Stimulated activated CD8-positive, alpha-beta memory T cell treated with anti-CD3 and anti-CD28 coated beads, Interleukin-12 subunit alpha, Interleukin-12 subunit beta, amount 100 ng/mL, for 4 hours (primary cell): Measurements from ENCODE around the gene HID1.

Experiments
- DNase-seq: peaks from one replicate; pipeline ENCODE4 v3.0.0-alpha.2; 2020; ENCODE audit warnings: low read depth

Gene HID1

GRCh38 chr17:74947041-74947754, 25.4 kb downstream of the HID1 start:
- DNase-seq: no peak

DNA sequence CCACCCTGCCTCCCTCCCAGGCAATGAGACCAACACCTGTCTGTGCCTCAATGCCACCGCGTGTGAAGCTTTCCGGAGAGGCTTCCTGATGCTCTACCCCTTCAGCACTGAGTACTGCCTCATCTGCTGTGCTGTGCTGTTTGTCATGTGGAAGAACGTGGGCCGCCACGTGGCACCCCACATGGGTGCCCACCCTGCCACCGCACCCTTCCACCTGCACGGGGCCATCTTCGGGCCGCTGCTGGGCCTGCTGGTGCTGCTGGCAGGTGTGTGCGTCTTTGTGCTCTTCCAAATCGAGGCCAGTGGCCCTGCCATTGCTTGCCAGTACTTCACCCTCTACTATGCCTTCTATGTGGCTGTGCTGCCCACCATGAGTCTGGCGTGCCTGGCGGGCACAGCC, 25.9 kb downstream of the HID1 start:
- no peak for DNase-seq

- DNase-seq: no peak
Observed at GRCh38 chr17:74945543-74945942, 27.0 kb downstream of the HID1 start.

DNA sequence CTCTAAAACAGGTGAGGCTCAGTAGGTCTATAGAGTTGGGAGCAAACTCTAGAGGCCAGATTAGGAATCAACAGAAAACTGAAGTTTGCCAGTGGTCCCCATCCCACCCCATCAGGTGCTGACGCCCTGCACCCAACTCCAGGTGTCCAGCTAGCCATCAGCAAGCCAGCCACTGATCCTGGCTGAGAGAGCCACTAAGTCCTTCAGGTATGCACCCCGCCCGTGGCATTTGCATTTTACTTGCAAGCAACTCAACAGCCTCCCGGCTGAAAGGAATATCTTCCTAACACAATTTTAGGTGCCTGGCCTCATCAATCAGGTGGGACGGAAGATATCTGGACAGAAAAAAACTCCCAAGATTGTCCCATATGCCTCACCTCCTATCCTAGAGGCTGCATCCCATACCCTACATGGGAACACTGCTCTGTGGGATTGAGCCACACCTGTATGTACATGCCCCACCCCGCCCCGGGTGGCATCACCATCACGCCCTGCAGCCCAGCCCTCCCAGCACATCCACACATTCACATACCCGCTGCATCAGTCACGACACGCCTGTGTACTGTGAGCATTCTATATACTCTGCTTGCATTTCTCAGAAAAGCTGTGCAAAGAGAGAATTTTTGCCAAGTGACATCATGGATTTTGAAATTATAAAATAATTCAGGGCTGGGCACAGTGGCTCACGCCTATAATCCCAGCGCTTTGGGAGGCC, 28.6 kb downstream of the HID1 start:
- DNase-seq: no peak

GRCh38 chr17:74941128-74941725, 31.3 kb downstream of the HID1 start:
- no peak for DNase-seq

GRCh38 chr17:74939534-74939933, 33.0 kb downstream of the HID1 start:
- DNase-seq: no peak

DNA sequence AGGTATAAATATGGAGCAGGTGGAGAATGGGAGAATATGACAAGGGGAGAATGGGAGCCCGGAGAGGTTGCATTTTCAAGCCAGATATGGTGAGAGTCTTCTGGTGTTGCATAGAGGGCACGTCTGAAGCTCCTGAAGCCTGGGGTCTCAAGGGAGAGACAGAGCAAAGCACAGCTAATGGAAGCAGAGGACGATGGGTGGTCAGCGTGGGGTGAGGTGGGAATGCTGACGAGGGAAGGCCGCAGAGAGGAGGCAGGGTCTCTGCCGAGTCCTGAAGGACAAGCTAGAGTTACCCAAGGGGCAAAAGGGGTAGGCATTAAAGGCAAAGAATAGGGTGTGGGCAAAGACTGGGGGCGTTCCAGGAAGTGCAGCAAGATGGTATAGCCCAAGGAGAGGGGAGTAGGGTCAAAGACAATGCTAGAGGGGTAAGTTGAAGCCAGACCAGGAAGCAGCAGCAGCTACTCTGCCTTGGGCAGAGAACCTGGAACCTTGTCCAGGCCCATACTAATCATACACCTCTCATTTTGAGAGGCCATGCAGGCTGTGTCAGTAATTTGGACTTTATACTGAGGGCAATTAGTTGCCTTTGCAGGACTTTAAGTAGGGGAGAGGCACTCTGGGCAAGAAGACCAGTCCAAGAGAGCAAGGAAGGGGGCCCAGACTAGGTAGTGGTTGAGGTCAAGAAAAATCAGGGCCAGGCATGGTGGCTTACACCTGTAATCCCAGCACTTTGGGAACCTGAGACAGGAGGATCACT, 34.2 kb downstream of the HID1 start:
- no peak for DNase-seq

DNA sequence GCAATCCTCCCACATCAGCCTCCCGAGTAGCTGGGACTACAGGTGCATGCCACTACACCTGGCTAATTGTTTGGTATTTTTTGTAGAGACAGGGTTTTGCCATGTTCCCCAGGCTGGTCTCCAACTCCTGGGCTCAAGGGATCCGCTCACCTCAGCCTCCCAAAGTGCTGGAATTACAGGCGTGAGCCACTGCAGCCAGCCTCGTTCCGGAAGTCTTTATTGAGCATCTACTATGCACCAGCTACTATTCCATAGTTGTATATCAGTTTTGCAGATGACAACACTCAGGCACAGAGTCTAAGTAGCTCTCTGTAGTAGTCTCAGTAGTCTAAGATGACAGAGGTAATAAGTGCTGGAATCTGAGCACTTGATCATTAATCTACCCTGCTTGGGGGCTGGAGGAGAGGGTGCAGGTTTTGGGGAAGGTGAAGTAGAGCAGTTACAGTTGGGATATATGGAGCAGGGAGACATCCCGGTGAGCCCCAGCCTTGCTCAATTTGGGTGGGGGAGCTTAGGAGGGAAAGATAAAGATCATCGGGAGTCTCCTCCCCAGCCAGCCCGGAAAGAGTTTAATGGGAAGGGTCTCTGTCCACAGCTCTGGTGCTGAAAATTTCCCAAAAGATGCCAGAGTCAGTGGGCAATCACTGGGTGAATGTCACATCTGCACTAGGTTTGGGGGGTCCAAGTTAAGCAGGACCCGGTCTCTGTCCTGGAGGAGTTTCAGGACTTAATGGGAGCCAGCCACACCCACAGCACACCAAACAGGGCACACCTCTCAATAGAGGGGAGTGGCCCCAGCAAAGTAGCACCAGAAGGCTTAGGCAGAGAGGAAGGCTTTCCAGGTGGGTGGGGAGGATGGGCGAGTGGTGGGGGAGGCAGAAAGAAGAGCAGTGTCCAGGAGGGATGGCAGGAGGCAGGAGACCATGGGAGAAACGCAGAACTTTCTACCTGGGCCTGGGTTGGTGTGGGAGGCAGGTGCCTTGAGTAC, 35.2 kb downstream of the HID1 start:
- DNase-seq: no peak

- DNase-seq: no peak
Observed at GRCh38 chr17:74936470-74936799, 36.1 kb downstream of the HID1 start.

- no peak for DNase-seq
Observed at GRCh38 chr17:74935585-74936469, 36.7 kb downstream of the HID1 start, which contains the start of gene OTOP3. Gene OTOP3 (plus strand): TSS chr17:74935898. CDS start chr17:74935922, 24 bp downstream.

DNA sequence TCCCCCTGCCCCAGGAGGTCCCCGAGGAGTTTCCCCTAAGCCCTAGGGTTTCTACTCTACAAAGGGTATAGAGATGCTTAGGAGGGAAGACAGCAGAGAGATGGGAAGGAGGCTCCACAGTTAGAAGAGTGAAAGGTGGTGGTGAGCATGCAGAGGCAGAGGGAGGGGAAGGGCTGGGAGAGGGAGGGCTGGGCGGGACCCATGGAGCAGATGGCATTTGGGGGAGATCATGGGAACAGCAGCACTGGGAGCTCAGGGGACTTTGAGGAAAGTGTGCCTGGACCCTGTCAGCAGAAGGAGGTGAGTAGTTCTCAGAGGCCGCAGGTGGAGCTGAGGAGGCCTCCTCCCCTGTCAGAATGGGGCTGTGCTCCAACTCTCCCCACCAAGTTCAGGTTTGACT, 37.5 kb downstream of the HID1 start:
- no peak for DNase-seq

GRCh38 chr17:74930535-74931036, 42.0 kb downstream of the HID1 start:
- DNase-seq: no peak

DNA sequence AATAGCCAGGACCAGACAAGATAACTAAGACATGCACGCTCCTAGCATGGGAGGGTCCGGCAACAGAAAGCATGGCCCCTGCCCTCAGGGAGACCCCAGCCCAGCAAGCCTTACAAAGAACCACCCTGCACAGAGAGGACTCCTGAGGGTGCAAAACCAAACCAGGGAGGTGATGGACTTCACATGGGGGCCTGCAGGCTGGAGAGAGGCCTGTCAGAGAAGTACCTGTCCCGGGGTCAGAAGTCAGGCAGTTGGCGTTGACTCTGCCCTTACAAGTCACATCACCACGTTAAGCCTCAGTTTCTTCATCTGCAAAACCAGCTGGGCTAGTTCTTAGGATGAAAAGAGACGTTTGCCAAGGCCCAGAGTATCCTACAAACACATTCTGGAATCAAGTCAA, 43.8 kb downstream of the HID1 start:
- DNase-seq: no peak

- DNase-seq: no peak
Observed at GRCh38 chr17:74925242-74925641, 47.3 kb downstream of the HID1 start.

GRCh38 chr17:74924250-74924948, 48.2 kb downstream of the HID1 start, which contains the start of gene OTOP2:
Gene OTOP2 (plus strand): TSS chr17:74924273. CDS start chr17:74924633, 360 bp downstream.
- no peak for DNase-seq

DNA sequence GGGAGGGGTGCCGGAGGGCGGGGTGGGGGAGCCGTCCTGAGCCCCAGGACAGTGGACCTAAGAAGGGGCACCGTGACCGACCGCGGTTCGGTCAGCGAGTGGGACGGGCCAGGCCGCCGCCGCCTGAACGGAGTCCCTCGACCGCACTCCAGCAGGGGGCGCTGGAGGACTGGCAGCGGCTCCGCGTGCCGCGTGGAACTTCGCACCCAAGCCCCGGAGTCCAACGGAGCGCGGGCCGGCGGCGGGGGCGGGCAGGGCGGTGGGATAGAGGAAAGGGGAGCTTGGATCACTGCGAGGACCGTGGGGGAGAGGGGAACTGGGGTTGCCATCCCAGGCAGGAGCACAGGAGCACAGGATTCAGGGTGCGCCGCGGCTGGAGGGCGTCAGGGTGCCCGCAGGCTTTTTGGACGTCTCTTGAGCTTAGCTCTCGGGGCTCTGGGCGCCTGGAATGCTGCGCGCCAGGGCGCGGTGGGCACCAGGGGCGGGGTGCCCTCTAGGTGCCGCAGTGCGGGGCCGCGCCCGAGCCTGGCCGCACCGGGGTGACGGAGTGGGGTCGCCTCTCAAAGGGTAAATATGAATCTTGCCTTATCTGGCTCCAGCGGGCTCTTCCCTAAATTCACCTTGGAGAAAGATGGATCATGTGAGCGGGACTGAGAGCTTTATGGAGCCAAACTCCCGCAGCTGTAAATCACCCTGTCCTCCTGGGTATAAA, 48.9 kb downstream of the HID1 start:
- peak; percentile 43 for DNase-seq

GRCh38 chr17:74922694-74923537, 49.6 kb downstream of the HID1 start, which contains the start of gene USH1G:
Gene USH1G (minus strand): TSS chr17:74923255. CDS start chr17:74923073, 182 bp downstream.
- DNase-seq: no peak

GRCh38 chr17:74922172-74922571, 50.4 kb downstream of the HID1 start:
- DNase-seq: no peak
